SU-DHL-6 (cell line): ENCODE results near the gene HOXA6.

Experiments used
- EZH2phosphoT487 ChIP-seq: fragments of 200-600 bp; sonication (generic), shearing (Covaris generic); conservative IDR thresholded peaks from 2 replicates; pipeline ENCODE4 v1.6.1; 2018; ENCODE audit warnings: mild to moderate bottlenecking, antibody characterized with exemption, low read length, moderate library complexity, mixed read lengths
- TF ChIP-seq, protein P1 (sequence below): fragments of 200-600 bp; sonication (generic); IDR thresholded peaks from one replicate; pipeline ENCODE4 v1.5.1; 2017; ENCODE audit warnings: antibody characterized with exemption, mild to moderate bottlenecking, low read length, moderate library complexity; ENCODE audit not compliant: insufficient read depth, poor library complexity, severe bottlenecking

DNA sequence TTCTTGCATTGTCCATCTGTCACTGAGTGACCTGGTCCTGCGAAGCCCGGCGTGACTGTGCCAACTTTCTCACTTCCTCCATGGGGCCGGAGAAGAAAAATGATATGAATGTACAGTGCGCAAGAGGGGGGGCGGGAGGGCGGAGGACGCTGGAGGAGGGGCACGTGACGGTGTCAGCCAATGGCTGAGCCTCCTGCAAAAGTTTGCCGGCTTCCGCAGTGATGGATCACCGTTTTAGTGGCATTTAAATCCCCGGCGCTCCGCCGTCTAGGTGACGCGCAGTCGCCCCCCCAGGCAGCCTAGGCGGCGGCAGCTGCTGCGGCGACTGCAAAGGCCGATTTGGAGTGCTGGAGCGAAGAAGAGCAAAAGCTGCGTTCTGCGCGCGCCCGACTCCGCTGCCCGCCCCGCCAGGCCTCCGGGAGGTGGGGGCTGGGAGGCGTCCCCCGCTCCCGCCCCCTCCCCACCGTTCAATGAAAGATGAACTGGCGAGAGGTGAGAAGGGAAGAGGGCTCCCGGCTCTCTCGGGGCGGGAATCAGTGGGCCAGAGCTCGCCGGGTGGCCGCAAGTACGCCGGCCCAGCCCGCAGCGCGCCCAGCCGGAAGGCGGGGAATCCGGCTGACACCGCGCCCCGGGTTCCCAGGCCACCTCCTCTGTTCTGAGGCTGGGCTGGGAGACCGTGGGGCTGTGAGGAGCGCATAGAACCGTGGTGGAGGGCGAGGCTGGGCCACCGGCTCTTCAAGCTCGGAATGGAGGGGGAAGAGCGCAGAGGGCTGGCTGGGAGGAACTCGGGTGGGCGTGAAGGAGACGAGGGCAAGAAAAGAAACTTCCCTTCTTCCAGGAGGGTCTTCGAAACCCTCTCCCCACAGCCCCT, 51.4 kb downstream of the HOXA6 start, which contains the start of gene HOXA1:
- TF ChIP-seq, protein P1, sequence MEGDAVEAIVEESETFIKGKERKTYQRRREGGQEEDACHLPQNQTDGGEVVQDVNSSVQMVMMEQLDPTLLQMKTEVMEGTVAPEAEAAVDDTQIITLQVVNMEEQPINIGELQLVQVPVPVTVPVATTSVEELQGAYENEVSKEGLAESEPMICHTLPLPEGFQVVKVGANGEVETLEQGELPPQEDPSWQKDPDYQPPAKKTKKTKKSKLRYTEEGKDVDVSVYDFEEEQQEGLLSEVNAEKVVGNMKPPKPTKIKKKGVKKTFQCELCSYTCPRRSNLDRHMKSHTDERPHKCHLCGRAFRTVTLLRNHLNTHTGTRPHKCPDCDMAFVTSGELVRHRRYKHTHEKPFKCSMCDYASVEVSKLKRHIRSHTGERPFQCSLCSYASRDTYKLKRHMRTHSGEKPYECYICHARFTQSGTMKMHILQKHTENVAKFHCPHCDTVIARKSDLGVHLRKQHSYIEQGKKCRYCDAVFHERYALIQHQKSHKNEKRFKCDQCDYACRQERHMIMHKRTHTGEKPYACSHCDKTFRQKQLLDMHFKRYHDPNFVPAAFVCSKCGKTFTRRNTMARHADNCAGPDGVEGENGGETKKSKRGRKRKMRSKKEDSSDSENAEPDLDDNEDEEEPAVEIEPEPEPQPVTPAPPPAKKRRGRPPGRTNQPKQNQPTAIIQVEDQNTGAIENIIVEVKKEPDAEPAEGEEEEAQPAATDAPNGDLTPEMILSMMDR: peak; percentile 8
- TF ChIP-seq EZH2phosphoT487: no peak
